ENCODE data around the gene ANKRD50.

DNA sequence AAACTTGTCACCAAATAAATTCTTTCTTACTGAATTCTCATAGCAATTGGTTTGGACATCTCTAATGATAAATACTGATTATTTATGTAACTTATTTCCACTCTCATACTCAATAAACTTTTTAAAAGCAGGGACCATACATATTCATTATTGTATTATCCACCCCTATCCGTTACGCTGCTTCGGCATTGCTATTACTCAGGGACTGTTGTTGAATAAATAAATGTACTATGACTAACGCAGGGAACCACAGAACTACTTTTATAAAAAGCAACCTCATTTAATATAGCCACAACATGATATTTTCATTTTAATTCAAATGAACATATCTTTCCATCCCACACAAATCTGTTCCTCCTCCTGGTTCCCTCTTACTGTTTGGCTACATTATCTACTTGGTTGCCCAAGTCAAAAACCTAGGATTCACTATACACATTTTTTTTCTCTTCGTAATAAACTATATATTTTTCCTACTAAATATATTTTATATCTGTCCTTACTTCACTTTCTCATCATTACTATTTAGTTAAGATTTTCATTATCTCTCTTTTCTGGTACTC, 14.9 kb upstream of the ANKRD50 start:
- TF ChIP-seq, protein P1, sequence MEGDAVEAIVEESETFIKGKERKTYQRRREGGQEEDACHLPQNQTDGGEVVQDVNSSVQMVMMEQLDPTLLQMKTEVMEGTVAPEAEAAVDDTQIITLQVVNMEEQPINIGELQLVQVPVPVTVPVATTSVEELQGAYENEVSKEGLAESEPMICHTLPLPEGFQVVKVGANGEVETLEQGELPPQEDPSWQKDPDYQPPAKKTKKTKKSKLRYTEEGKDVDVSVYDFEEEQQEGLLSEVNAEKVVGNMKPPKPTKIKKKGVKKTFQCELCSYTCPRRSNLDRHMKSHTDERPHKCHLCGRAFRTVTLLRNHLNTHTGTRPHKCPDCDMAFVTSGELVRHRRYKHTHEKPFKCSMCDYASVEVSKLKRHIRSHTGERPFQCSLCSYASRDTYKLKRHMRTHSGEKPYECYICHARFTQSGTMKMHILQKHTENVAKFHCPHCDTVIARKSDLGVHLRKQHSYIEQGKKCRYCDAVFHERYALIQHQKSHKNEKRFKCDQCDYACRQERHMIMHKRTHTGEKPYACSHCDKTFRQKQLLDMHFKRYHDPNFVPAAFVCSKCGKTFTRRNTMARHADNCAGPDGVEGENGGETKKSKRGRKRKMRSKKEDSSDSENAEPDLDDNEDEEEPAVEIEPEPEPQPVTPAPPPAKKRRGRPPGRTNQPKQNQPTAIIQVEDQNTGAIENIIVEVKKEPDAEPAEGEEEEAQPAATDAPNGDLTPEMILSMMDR (IDR thresholded peaks at IDR 0.05; ENCODE audit: low read depth, low read length, poor library complexity, severe bottlenecking), result no peak
- no peak for TF ChIP-seq EZH2phosphoT487 (IDR thresholded peaks at IDR 0.05; ENCODE audit: borderline replicate concordance, low read length)
